HCT116 (cell line): ENCODE results near the gene TCOF1. TPM values are rescaled to one million over a fixed set of nuclear protein-coding genes. Genes with fewer than 3 reads are reported as not detected.
A peak's percentile ranks its signal among the peaks of the same experiment; 100 is the strongest.

Source experiments
- ATAC-seq: fragments of 200-7000 bp; cut with Tn5 transposase; 2 replicates; pipeline ENCODE4 v1.9.1; 2020; ENCODE audit warnings: mild to moderate bottlenecking, moderate library complexity
- BruUV-seq: library from RNA; stranded (reverse); fragments of 400-500 nt; replicated peaks from 2 replicates; lab custom pipeline; 2021; lab: Mats Ljungman, UMichigan
- CTCF ChIA-PET: fragments of 300-600 bp; sonication (Branson Sonifier 250); formaldehyde crosslinking; loops from one replicate; lab custom pipeline; 2021; ENCODE audit warnings: antibody characterized with exemption; lab: Charles Lee
- POLR2A ChIA-PET: fragments of 300-600, 350-600 bp; sonication (Branson Sonifier 250); formaldehyde crosslinking; loops from one replicate; lab custom pipeline; 2021; ENCODE audit warnings: antibody characterized with exemption; lab: Charles Lee
- RAD21 ChIA-PET, 2 experiments: fragments of 300-600 bp; sonication (Branson Sonifier 250); formaldehyde crosslinking; loops; one replicate each; lab custom pipeline; 2023; ENCODE audit warnings: low total read pairs in 2 of 2; ENCODE audit not compliant: uncharacterized antibody in 2 of 2, unreplicated experiment in 2 of 2, low non-redundant PET in 1 of 2; lab: Charles Lee
- DNase-seq: peaks from one replicate; pipeline ENCODE4 v3.0.0-alpha.2; 2010; ENCODE audit warnings: low read depth, low spot score
- H2AFZ ChIP-seq: fragments of 200-600 bp; shearing (Covaris generic), sonication (generic); 2 replicates; pipeline ENCODE4 v1.6.1; 2017; ENCODE audit warnings: low read depth, mixed run types, mixed read lengths, antibody characterized with exemption, low read length; ENCODE audit not compliant: poor library complexity, severe bottlenecking
- H3K27ac ChIP-seq: 2 replicates; pipeline ENCODE4 v1.5.1; 2012; ENCODE audit warnings: low read depth, low read length
- H3K27me3 ChIP-seq: fragments of 200-600 bp; sonication (generic); 2 replicates; pipeline ENCODE4 v1.6.1; 2016; ENCODE audit warnings: mixed run types, low read length, mixed read lengths; ENCODE audit not compliant: insufficient read depth
- H3K36me3 ChIP-seq, 2 experiments: fragments of 200-500 bp in 1 of 2; fragments of 200-600 bp in 1 of 2; sonication (Bioruptor generic) in 1 of 2; sonication (generic) in 1 of 2; 2 replicates each; pipeline versions ENCODE4 v1.5.1 to v1.6.1; 2014 to 2016; ENCODE audit warnings: low read length in 2 of 2, inconsistent platforms in 1 of 2, mixed read lengths in 1 of 2, mixed run types in 1 of 2; ENCODE audit not compliant: insufficient read depth in 2 of 2, control insufficient read depth in 1 of 2
- H3K4me1 ChIP-seq, 2 experiments: fragments of 200-600 bp in 1 of 2; sonication (generic) in 1 of 2; 2 replicates each; pipeline versions ENCODE4 v1.5.1 to v1.6.1; 2012 to 2017; ENCODE audit warnings: low read length in 2 of 2, inconsistent platforms in 1 of 2, mild to moderate bottlenecking in 1 of 2, mixed read lengths in 1 of 2, mixed run types in 1 of 2, moderate library complexity in 1 of 2; ENCODE audit not compliant: insufficient read depth in 2 of 2, control insufficient read depth in 1 of 2
- H3K4me2 ChIP-seq: fragments of 200-600 bp; sonication (generic); 2 replicates; pipeline ENCODE4 v1.6.1; 2017; ENCODE audit warnings: mixed run types, low read length, mixed read lengths
- H3K4me3 ChIP-seq, 2 experiments: fragments of 200-600 bp in 1 of 2; sonication (generic) in 1 of 2; replicated peaks in 1 of 2; 2 replicates each; pipeline ENCODE4 v1.5.1; 2011 to 2016; ENCODE audit warnings: low read length in 2 of 2, control low read depth in 1 of 2, low read depth in 1 of 2, mild to moderate bottlenecking in 1 of 2, mixed read lengths in 1 of 2, mixed run types in 1 of 2
- H3K79me2 ChIP-seq: fragments of 200-600 bp; sonication (generic); 2 replicates; pipeline ENCODE4 v1.6.1; 2017; ENCODE audit warnings: mild to moderate bottlenecking, mixed run types, low read length, moderate library complexity, mixed read lengths; ENCODE audit not compliant: insufficient read depth
- H3K9ac ChIP-seq: fragments of 200-600 bp; sonication (generic); 2 replicates; pipeline ENCODE4 v1.6.1; 2016; ENCODE audit warnings: low read length, mixed read lengths
- H3K9me2 ChIP-seq: fragments of 200-600 bp; sonication (generic), shearing (Covaris generic); 2 replicates; pipeline ENCODE4 v1.6.1; 2017; ENCODE audit warnings: mixed run types, mild to moderate bottlenecking, moderate library complexity; ENCODE audit not compliant: insufficient read depth
- H3K9me3 ChIP-seq, 2 experiments: fragments of 200-500 bp in 1 of 2; fragments of 200-600 bp in 1 of 2; sonication (Bioruptor generic) in 1 of 2; sonication (generic) in 1 of 2; 2 replicates each; pipeline ENCODE4 v1.6.1; 2014 to 2017; ENCODE audit warnings: low read length in 2 of 2, mixed read lengths in 2 of 2, inconsistent platforms in 1 of 2, low read depth in 1 of 2, mild to moderate bottlenecking in 1 of 2, mixed run types in 1 of 2, moderate library complexity in 1 of 2; ENCODE audit not compliant: control insufficient read depth in 1 of 2, insufficient read depth in 1 of 2
- H4K20me1 ChIP-seq: fragments of 200-600 bp; sonication (generic), shearing (Covaris generic); 2 replicates; pipeline ENCODE4 v1.6.1; 2017; ENCODE audit warnings: mixed run types, mild to moderate bottlenecking, moderate library complexity; ENCODE audit not compliant: insufficient read depth
- ATF3 ChIP-seq: IDR thresholded peaks from 2 replicates; pipeline ENCODE4 v1.6.1; 2012
- CBX3 ChIP-seq: IDR thresholded peaks from 2 replicates; pipeline ENCODE4 v1.6.1; 2012; ENCODE audit warnings: low read depth
- CTCF ChIP-seq, 3 experiments: fragments of 200-600 bp in 1 of 3; sonication (generic) in 1 of 3; IDR thresholded peaks in 2 of 3; conservative IDR thresholded peaks in 1 of 3; 2 replicates each; pipeline ENCODE4 v1.5.1; 2012 to 2017; ENCODE audit warnings: low read depth in 2 of 3, low read length in 2 of 3, antibody characterized with exemption in 1 of 3, borderline replicate concordance in 1 of 3, control low read depth in 1 of 3, mild to moderate bottlenecking in 1 of 3, mixed read lengths in 1 of 3, mixed run types in 1 of 3, moderate library complexity in 1 of 3; ENCODE audit not compliant: insufficient read depth in 1 of 3
- EGR1 ChIP-seq: IDR thresholded peaks from 2 replicates; pipeline ENCODE4 v1.6.1; 2012; ENCODE audit warnings: low read depth
- ELF1 ChIP-seq: IDR thresholded peaks from 2 replicates; pipeline ENCODE4 v1.6.1; 2012; ENCODE audit warnings: low read depth, borderline replicate concordance
- EZH2 ChIP-seq: fragments of 200-600 bp; sonication (generic); IDR thresholded peaks from 2 replicates; pipeline ENCODE4 v1.6.1; 2017; ENCODE audit warnings: antibody characterized with exemption, mixed run types
- EZH2phosphoT487 ChIP-seq: fragments of 200-600 bp; IDR thresholded peaks from 2 replicates; pipeline ENCODE4 v1.6.1; 2018; ENCODE audit warnings: antibody characterized with exemption, borderline replicate concordance
- FOSL1 ChIP-seq: IDR thresholded peaks from 2 replicates; pipeline ENCODE4 v1.6.1; 2012; ENCODE audit warnings: low read depth
- JUND ChIP-seq: IDR thresholded peaks from 2 replicates; pipeline ENCODE4 v1.6.1; 2012
- MAX ChIP-seq: IDR thresholded peaks from 2 replicates; pipeline ENCODE4 v1.6.1; 2012
- RAD21 ChIP-seq: IDR thresholded peaks from 2 replicates; pipeline ENCODE4 v1.6.1; 2012; ENCODE audit warnings: low read depth, mild to moderate bottlenecking
- REST ChIP-seq: IDR thresholded peaks from 2 replicates; pipeline ENCODE4 v1.6.1; 2012; ENCODE audit warnings: low read depth
- SRF ChIP-seq: IDR thresholded peaks from 2 replicates; pipeline ENCODE4 v1.6.1; 2012; ENCODE audit warnings: low read depth
- YY1 ChIP-seq: IDR thresholded peaks from 2 replicates; pipeline ENCODE4 v1.6.1; 2011; ENCODE audit warnings: low read length, low read depth, moderate library complexity, mild to moderate bottlenecking; ENCODE audit not compliant: insufficient replicate concordance; ENCODE audit errors: extremely low read depth
- ZBTB33 ChIP-seq: IDR thresholded peaks from 2 replicates; pipeline ENCODE4 v1.6.1; 2011; ENCODE audit warnings: mild to moderate bottlenecking, low read length, moderate library complexity; ENCODE audit not compliant: insufficient replicate concordance; ENCODE audit errors: extremely low read depth
- ZFX ChIP-seq: fragments of 450-650 bp; IDR thresholded peaks from 2 replicates; pipeline ENCODE4 v1.6.1; 2017
- ZNF274 ChIP-seq: fragments of 200-500 bp; sonication (Bioruptor generic); IDR thresholded peaks from 2 replicates; pipeline ENCODE4 v1.6.1; 2014; ENCODE audit warnings: mild to moderate bottlenecking, low read depth, low read length, inconsistent platforms
- intact Hi-C: fragments of 100-400 bp; cut with micrococcal nuclease; formaldehyde crosslinking; loops from 2 replicates; pipeline ENCODE4 v1.10.0; 2022
- total RNA-seq: library from RNA; stranded (reverse); gene quantifications from one replicate; pipeline ENCODE4 v1.2.1, GENCODE V29; 2021; ENCODE audit not compliant: unreplicated experiment

Gene TCOF1
- total RNA-seq, 1 experiment from 2014 or later: 94.7 TPM

GRCh38 chr5:150321211-150321610 lies 36.3 kb upstream of the TCOF1 start (continued):
- TF ChIP-seq YY1 (no peak), EZH2phosphoT487 (no peak), ATF3 (no peak), FOSL1 (no peak), ZNF274 (no peak), ELF1 (no peak), MAX (no peak), CBX3 (no peak)
- TF ChIP-seq, all 23 proteins: peak for 0

- Histone ChIP-seq H3K4me2 (peak overlapping the region; percentile 25), H3K4me3 (no peak overlapping the region), H3K9ac (no peak overlapping the region), H4K20me1 (no peaks in the 10 kb centered on the region), H3K36me3 (no peaks in the 10 kb centered on the region), H3K79me2 (no peaks in the 10 kb centered on the region), H2AFZ (peak overlapping the region; percentile 19), H3K27me3 (no peaks in the 10 kb centered on the region), H3K27ac (no peak overlapping the region), H3K9me3 (no peaks in the 10 kb centered on the region), H3K9me2 (no peaks in the 10 kb centered on the region), H3K4me1 (peaks cover 16 to 55% of the 10 kb centered on the region in 2 experiments)
- ChIA-PET POLR2A (no interaction called here), CTCF (no interaction called here), RAD21 (no interaction called here)
- ATAC-seq (no peak), DNase-seq (no peak)
- intact Hi-C loops: no loop called here
- BruUV-seq: no TSS peak
- no peak for TF ChIP-seq YY1
- TF ChIP-seq EZH2: no peak
- TF ChIP-seq JUND: no peak
- TF ChIP-seq RAD21: no peak
- TF ChIP-seq CBX3: no peak
- no peak for TF ChIP-seq FOSL1
- no peak for TF ChIP-seq CTCF (IDR thresholded peaks at IDR 0.05 in 2 of 3, conservative IDR thresholded peaks at IDR 0.05 in 1 of 3; ENCODE audit: borderline replicate concordance in 1 of 3, insufficient read depth in 1 of 3, low read depth in 2 of 3, low read length in 2 of 3)
- no peak for TF ChIP-seq ATF3
- TF ChIP-seq REST: no peak
- TF ChIP-seq MAX: no peak
- TF ChIP-seq ZBTB33: no peak
- no peak for TF ChIP-seq SRF
- TF ChIP-seq ZFX: no peak
- no peak for TF ChIP-seq EGR1
Measured at GRCh38 chr5:150321784-150322183, 35.7 kb upstream of the TCOF1 start.
